Activated T-cell treated with anti-CD3 and anti-CD28 coated beads, Interleukin-2, amount 50 U/mL, for 72 hours (primary cell): ENCODE data around the gene SARM1. TPM values are rescaled to one million over a fixed set of nuclear protein-coding genes. Genes with fewer than 3 reads are reported as not detected.
"Not testable (repeated sequence)": the region's sequence is repeated elsewhere in the genome, so short reads cannot be mapped to it uniquely, and the experiment has no call there.

Experiments used
- ATAC-seq, 2 donors: fragments of 150-1000 bp; cut with Tn5 transposase; replicated peaks in 1 of 2; 2 replicates each; pipeline ENCODE4 v1.10.0; 2021; ENCODE audit warnings: moderate library complexity in 2 of 2, mild to moderate bottlenecking in 1 of 2
- DNase-seq, 2 donors: peaks; one replicate each; pipeline ENCODE4 v3.0.0; 2021 to 2022; ENCODE audit warnings: mixed read lengths in 1 of 2
- H3K27ac Mint-ChIP-seq: one replicate; pipeline ENCODE4 v1.8.0; 2022; ENCODE audit warnings: mild to moderate bottlenecking, moderate library complexity, mixed read lengths
- H3K27me3 Mint-ChIP-seq: one replicate; pipeline ENCODE4 v1.8.0; 2022; ENCODE audit warnings: low read depth, mixed read lengths
- H3K36me3 Mint-ChIP-seq, 2 donors: one replicate each; pipeline ENCODE4 v1.8.0; 2022; ENCODE audit warnings: mixed read lengths in 2 of 2, mild to moderate bottlenecking in 1 of 2; ENCODE audit not compliant: insufficient read depth in 2 of 2
- H3K4me1 Mint-ChIP-seq: one replicate; pipeline ENCODE4 v1.8.0; 2022; ENCODE audit warnings: low read depth, mixed read lengths
- H3K4me3 Mint-ChIP-seq, 2 donors: one replicate each; pipeline ENCODE4 v1.8.0; 2022; ENCODE audit warnings: mild to moderate bottlenecking in 2 of 2, mixed read lengths in 2 of 2, moderate library complexity in 2 of 2
- H3K9me3 Mint-ChIP-seq, 2 donors: one replicate each; pipeline ENCODE4 v1.8.0; 2022; ENCODE audit warnings: mixed read lengths in 2 of 2
- total RNA-seq, 2 donors: library from RNA; stranded (reverse); gene quantifications; one replicate each; pipeline ENCODE4 v1.2.3, GENCODE V29; 2022

SARM1 gene
- total RNA-seq, 2 donors from 2014 or later = 22.4 to 24.3 TPM

GRCh38 chr17:28407130-28407973 lies 35.9 kb downstream of the SARM1 start:
- no peaks in the 10 kb centered on the region for H3K36me3 Mint-ChIP-seq
- ATAC-seq (no peak), DNase-seq (no peak)
- H3K4me1 Mint-ChIP-seq = no peaks in the 10 kb centered on the region
- no peaks in the 10 kb centered on the region for H3K9me3 Mint-ChIP-seq
- no peak overlapping the region for H3K4me3 Mint-ChIP-seq
- no peak overlapping the region for H3K27ac Mint-ChIP-seq
- peaks cover 13% of the 10 kb centered on the region for H3K27me3 Mint-ChIP-seq

- H3K36me3 Mint-ChIP-seq = no peaks in the 10 kb centered on the region
- H3K4me1 Mint-ChIP-seq = no peaks in the 10 kb centered on the region
- ATAC-seq (no peak), DNase-seq (no peak)
- peaks cover 13% of the 10 kb centered on the region for H3K27me3 Mint-ChIP-seq
- H3K4me3 Mint-ChIP-seq = no peak overlapping the region
- H3K9me3 Mint-ChIP-seq = no peaks in the 10 kb centered on the region
- no peak overlapping the region for H3K27ac Mint-ChIP-seq
Observed at GRCh38 chr17:28407974-28408306, 36.4 kb downstream of the SARM1 start.

DNA sequence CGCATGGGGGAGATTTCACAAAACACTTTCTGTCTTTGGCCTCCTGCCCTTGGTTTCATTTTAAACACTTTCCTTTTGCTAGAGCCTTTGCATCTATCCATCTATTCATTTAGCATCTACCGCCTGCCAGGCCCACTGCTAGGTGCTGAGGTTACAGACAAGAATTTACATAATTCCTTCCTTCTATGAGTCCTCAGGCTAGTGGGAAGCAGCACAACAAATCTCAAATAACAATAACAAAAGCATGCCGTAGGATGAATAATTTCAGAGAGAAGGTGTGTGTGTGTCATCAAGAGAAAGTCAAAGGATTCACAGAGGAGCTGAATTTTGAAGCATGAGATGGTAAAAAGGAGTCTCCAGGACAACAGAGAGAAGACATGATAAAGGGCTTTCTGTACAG lies 40.6 kb downstream of the SARM1 start:
- H3K4me1 Mint-ChIP-seq = peaks cover 5% of the 10 kb centered on the region
- H3K9me3 Mint-ChIP-seq = no peaks in the 10 kb centered on the region
- no peak overlapping the region for H3K27ac Mint-ChIP-seq
- ATAC-seq = no peak
- no peak for DNase-seq
- no peaks in the 10 kb centered on the region for H3K36me3 Mint-ChIP-seq
- H3K27me3 Mint-ChIP-seq = peaks cover 13% of the 10 kb centered on the region
- H3K4me3 Mint-ChIP-seq = no peak overlapping the region

DNA sequence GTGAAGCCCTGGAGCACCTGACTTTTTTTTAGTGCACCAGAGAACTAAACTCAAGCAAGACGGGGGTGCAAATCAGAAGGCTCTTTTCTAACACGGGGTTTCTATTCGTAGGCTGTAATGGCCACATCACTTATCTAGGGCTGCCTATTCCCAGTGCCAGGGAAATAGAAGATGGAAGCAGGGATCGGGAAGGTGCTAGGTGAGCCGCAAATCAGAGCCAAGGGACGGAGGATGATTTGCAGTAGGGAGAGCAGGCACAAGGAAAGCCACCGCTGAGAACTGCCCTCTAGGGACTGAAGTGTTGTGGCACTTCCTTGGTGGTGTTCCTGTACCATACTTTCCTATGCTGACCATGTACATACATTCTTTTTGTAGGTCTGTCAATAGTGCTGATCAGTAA lies 42.3 kb downstream of the SARM1 start:
- H3K36me3 Mint-ChIP-seq = no peaks in the 10 kb centered on the region
- no peaks in the 10 kb centered on the region for H3K9me3 Mint-ChIP-seq
- H3K4me3 Mint-ChIP-seq = no peak overlapping the region
- no peak overlapping the region for H3K27ac Mint-ChIP-seq
- peaks cover 7% of the 10 kb centered on the region for H3K4me1 Mint-ChIP-seq
- H3K27me3 Mint-ChIP-seq = peaks cover 2% of the 10 kb centered on the region
- DNase-seq (no peak), ATAC-seq (no peak)

- DNase-seq (no peak), ATAC-seq (no peak)
- Mint-ChIP-seq H3K4me1 (peaks cover 7% of the 10 kb centered on the region), H3K36me3 (no peaks in the 10 kb centered on the region), H3K27me3 (no peaks in the 10 kb centered on the region), H3K27ac (no peak overlapping the region), H3K4me3 (no peak overlapping the region), H3K9me3 (no peaks in the 10 kb centered on the region)
Observed at GRCh38 chr17:28415886-28416285, 44.4 kb downstream of the SARM1 start.

DNA sequence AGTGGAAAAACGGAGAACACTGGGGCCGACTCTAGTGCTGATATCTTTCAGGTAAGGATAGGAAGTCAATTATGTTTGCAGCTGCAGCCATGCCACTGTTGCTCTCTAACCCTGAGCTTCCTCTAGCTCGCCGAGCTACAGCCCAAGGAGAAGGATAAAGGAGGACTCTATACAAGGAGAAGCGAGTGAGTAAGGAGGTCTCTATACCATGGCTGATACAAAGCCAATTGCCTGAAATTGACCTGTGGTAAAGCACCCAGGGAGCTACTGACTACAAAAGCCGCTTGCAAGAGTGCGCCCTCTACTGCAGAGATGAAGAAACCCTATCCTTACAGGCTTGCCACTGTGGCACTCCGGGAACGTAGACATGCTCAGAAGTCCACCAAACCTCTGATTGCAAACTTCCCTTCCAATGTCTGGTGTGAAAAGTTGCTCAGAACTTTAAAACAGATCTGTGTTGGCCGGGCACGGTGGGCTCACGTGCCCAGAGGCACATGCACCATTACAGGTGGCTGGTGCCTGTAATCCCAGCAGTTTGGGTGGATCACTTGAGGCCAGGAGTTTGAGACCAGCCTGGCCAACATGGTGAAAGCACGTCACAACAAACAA lies 45.3 kb downstream of the SARM1 start:
- ATAC-seq (peak; percentile 81 to 91), DNase-seq (peak; percentile 60 to 62)
- Mint-ChIP-seq H3K27ac (no peak overlapping the region), H3K36me3 (no peaks in the 10 kb centered on the region), H3K9me3 (no peaks in the 10 kb centered on the region), H3K27me3 (no peaks in the 10 kb centered on the region), H3K4me1 (peaks cover 7% of the 10 kb centered on the region), H3K4me3 (no peak overlapping the region)

DNA sequence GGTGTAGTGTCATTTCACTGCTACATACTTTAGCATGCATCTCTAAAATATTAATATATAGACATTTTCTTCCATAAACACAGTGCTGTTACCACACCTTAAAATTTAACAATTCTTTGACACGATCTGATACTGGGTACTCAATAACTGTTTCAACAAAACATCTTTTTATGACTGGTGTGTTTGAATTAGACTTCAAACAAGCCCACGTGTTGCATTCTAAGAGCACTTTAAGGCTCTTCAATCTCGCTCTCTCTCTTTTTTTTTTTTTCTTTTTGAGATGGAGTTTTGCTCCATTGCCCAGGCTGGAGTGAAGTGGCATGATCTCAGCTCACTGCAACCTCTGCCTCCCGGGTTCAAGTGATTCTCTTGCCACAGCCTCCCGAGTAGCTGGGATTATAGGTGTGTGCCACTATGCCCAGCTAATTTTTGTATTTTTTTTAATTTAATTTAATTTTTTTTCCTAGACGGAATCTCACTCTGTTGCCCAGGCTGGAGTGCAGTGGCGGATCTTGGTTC lies 50.4 kb downstream of the SARM1 start:
- no peak overlapping the region for H3K4me3 Mint-ChIP-seq
- H3K36me3 Mint-ChIP-seq = no peaks in the 10 kb centered on the region
- DNase-seq (no peak), ATAC-seq (no peak)
- H3K27ac Mint-ChIP-seq = no peak overlapping the region
- no peaks in the 10 kb centered on the region for H3K27me3 Mint-ChIP-seq
- H3K4me1 Mint-ChIP-seq = peaks cover 4% of the 10 kb centered on the region
- H3K9me3 Mint-ChIP-seq = no peaks in the 10 kb centered on the region

DNA sequence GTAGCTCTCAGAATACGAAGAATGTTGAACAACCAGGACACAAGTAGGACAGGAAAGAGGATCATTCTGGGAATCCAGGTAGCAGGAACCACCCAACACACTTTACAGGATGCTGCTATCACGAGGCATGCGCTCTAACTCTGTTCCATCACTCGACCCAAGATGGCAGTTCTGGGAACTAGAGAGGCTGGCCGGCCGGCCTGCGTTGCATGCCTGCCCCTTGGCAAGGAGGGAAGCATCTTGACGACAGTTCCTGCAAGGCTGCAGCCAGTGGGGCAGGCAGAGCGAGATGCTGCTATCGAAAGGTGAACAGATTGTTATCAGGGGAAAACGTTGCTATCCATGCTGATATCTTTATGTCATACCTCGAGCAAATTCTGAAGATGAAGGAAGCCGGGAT lies 53.7 kb downstream of the SARM1 start:
- H3K27me3 Mint-ChIP-seq = no peaks in the 10 kb centered on the region
- no peaks in the 10 kb centered on the region for H3K4me1 Mint-ChIP-seq

GRCh38 chr17:28426081-28426519 lies 54.6 kb downstream of the SARM1 start:
- no peaks in the 10 kb centered on the region for H3K36me3 Mint-ChIP-seq
- H3K4me3 Mint-ChIP-seq = no peak overlapping the region
- peaks cover 6% of the 10 kb centered on the region for H3K27me3 Mint-ChIP-seq
- H3K9me3 Mint-ChIP-seq = no peaks in the 10 kb centered on the region
- no peaks in the 10 kb centered on the region for H3K4me1 Mint-ChIP-seq
- no peak overlapping the region for H3K27ac Mint-ChIP-seq
- ATAC-seq (no peak), DNase-seq (no peak)

More for the DNA sequence above, 53.7 kb downstream of the SARM1 start:
- H3K4me3 Mint-ChIP-seq = no peak overlapping the region
- ATAC-seq (no peak), DNase-seq (no peak)
- H3K9me3 Mint-ChIP-seq = no peaks in the 10 kb centered on the region
- H3K27ac Mint-ChIP-seq = no peak overlapping the region
- H3K36me3 Mint-ChIP-seq = no peaks in the 10 kb centered on the region

- ATAC-seq (no peak), DNase-seq (no peak)
- Mint-ChIP-seq H3K36me3 (no peaks in the 10 kb centered on the region), H3K4me3 (no peak overlapping the region), H3K27ac (no peak overlapping the region), H3K27me3 (peaks cover 6% of the 10 kb centered on the region), H3K4me1 (no peaks in the 10 kb centered on the region), H3K9me3 (no peaks in the 10 kb centered on the region)
Observed at GRCh38 chr17:28427371-28427770, 55.9 kb downstream of the SARM1 start.

- H3K27ac Mint-ChIP-seq, ATAC-seq, H3K27me3 Mint-ChIP-seq, H3K4me3 Mint-ChIP-seq, H3K9me3 Mint-ChIP-seq, H3K36me3 Mint-ChIP-seq, H3K4me1 Mint-ChIP-seq, DNase-seq: not testable (repeated sequence)
Observed at GRCh38 chr17:28427982-28428381, 56.5 kb downstream of the SARM1 start.

DNA sequence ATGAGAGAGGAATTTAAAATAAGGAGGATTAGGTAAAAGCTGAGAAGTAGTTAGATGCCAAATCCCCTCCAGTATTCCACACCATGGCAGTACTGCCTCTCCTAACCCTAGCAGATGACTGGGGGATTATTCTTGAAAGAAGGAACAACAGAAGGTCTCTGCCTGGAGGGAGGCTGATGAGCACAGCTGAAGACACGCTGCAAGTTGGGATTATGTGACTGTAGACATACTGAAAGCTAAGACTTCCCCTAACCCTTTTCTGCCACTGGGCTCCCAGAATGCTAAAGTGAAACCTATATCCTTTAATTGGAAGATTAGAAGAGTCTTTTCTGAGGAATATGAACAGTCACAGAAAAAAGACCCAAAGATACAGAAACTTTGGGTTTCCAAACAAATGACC lies 62.2 kb downstream of the SARM1 start:
- H3K9me3 Mint-ChIP-seq = no peaks in the 10 kb centered on the region
- no peaks in the 10 kb centered on the region for H3K36me3 Mint-ChIP-seq
- no peak overlapping the region for H3K27ac Mint-ChIP-seq
- DNase-seq = no peak
- H3K4me3 Mint-ChIP-seq = no peak overlapping the region
- no peak for ATAC-seq
- H3K4me1 Mint-ChIP-seq = no peaks in the 10 kb centered on the region
- H3K27me3 Mint-ChIP-seq = peaks cover 11% of the 10 kb centered on the region

DNA sequence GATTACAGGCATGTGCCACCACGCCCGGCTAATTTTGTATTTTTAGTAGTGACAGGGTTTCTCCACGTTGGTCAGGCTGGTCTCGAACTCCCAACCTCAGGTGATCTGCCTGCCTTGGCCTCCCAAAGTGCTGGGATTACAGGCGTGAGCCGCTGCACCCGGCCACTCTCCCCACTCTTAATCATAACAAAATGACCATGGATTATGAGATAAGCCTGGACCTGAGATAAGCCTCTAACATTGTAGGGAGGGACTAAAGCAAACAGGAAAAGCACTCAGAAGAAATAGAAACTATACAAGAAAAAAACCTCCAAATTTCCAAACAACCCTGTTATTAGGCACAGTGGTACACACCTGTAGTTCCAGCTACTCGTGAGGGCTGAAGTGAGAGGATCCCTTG lies 62.8 kb downstream of the SARM1 start:
- H3K4me3 Mint-ChIP-seq, ATAC-seq, H3K36me3 Mint-ChIP-seq, H3K27ac Mint-ChIP-seq, DNase-seq, H3K4me1 Mint-ChIP-seq, H3K9me3 Mint-ChIP-seq: not testable (repeated sequence)
- H3K27me3 Mint-ChIP-seq = peaks cover 11% of the 10 kb centered on the region
